Astrocyte of the spinal cord (primary cell): Measurements from ENCODE around the gene AK9.

Experiments
- DNase-seq: peaks from one replicate; pipeline ENCODE4 v3.0.0; 2011; ENCODE audit warnings: low read depth, low spot score
- H3K4me3 ChIP-seq: 2 replicates; pipeline ENCODE4 v1.5.1; 2011; ENCODE audit warnings: low read depth, mild to moderate bottlenecking, low read length, moderate library complexity
- CTCF ChIP-seq: IDR thresholded peaks from 2 replicates; pipeline ENCODE4 v1.5.1; 2012; ENCODE audit warnings: low read depth, mild to moderate bottlenecking, low read length, inconsistent platforms
- in situ Hi-C: cut with HindIII; loops from 2 replicates; pipeline ENCODE4 v1.10.0; 2017; ENCODE audit warnings: low sequenced_read_pairs

The AK9 gene

GRCh38 chr6:109561844-109562243, 129.2 kb downstream of the AK9 start:
- in situ Hi-C loops: no loop called here
- no peak for TF ChIP-seq CTCF
- no peak overlapping the region for H3K4me3 ChIP-seq
- DNase-seq: no peak

GRCh38 chr6:109531446-109531845, 159.6 kb downstream of the AK9 start:
- no peak overlapping the region for H3K4me3 ChIP-seq
- DNase-seq: no peak
- TF ChIP-seq CTCF: no peak
- in situ Hi-C loops: no loop called here

GRCh38 chr6:109527989-109528388, 163.0 kb downstream of the AK9 start:
- no peak for DNase-seq
- H3K4me3 ChIP-seq: no peak overlapping the region
- peak; percentile 37 for TF ChIP-seq CTCF
- in situ Hi-C loops: no loop called here

- no peak overlapping the region for H3K4me3 ChIP-seq
- in situ Hi-C loops: no loop called here
- DNase-seq: peak; percentile 72
- peak; percentile 67 for TF ChIP-seq CTCF
Observed at GRCh38 chr6:109526905-109527628, 163.9 kb downstream of the AK9 start.

- in situ Hi-C loops: no loop called here
- no peak overlapping the region for H3K4me3 ChIP-seq
- TF ChIP-seq CTCF: no peak
- DNase-seq: no peak
Observed at GRCh38 chr6:109524129-109524528, 166.9 kb downstream of the AK9 start.

GRCh38 chr6:109523478-109523877, 167.5 kb downstream of the AK9 start:
- TF ChIP-seq CTCF: no peak
- in situ Hi-C loops: no loop called here
- peak; percentile 68 for DNase-seq
- no peak overlapping the region for H3K4me3 ChIP-seq
